DND-41 (cell line): ENCODE measurements around the gene CEP192.

Source experiments
- ATAC-seq: fragments of 200-7000 bp; cut with Tn5 transposase; 3 replicates; pipeline ENCODE4 v1.9.1; 2021; ENCODE audit warnings: low read depth; ENCODE audit not compliant: insufficient read depth
- DNase-seq: peaks from one replicate; pipeline ENCODE4 v3.0.0-alpha.2; 2020
- H2AFZ ChIP-seq: 2 replicates; pipeline ENCODE4 v1.6.0; 2012; ENCODE audit warnings: low read depth, low read length
- H3K27ac ChIP-seq: 2 replicates; pipeline ENCODE4 v1.5.1; 2012; ENCODE audit warnings: low read length, inconsistent platforms
- H3K27me3 ChIP-seq: fragments of 200-600 bp; sonication (generic); 2 replicates; pipeline ENCODE4 v1.6.0; 2012; ENCODE audit warnings: low read length, mild to moderate bottlenecking, inconsistent platforms; ENCODE audit not compliant: insufficient read depth, poor library complexity
- H3K36me3 ChIP-seq: 2 replicates; pipeline ENCODE4 v1.5.1; 2012; ENCODE audit warnings: low read length, inconsistent platforms; ENCODE audit not compliant: insufficient read depth
- H3K4me1 ChIP-seq: 2 replicates; pipeline ENCODE4 v1.5.1; 2012; ENCODE audit warnings: mild to moderate bottlenecking, low read length; ENCODE audit not compliant: insufficient read depth
- H3K4me2 ChIP-seq: 2 replicates; pipeline ENCODE4 v1.6.0; 2012; ENCODE audit warnings: mild to moderate bottlenecking, moderate library complexity, low read length, inconsistent platforms; ENCODE audit not compliant: insufficient read depth
- H3K4me3 ChIP-seq, 2 experiments: fragments of 200-600 bp in 1 of 2; shearing (Covaris generic) in 1 of 2; 2 replicates each; pipeline ENCODE4 v1.5.1; 2012 to 2016; ENCODE audit warnings: inconsistent platforms in 2 of 2, low read length in 2 of 2, mild to moderate bottlenecking in 2 of 2, low read depth in 1 of 2, moderate library complexity in 1 of 2
- H3K79me2 ChIP-seq: 2 replicates; pipeline ENCODE4 v1.6.0; 2012; ENCODE audit warnings: low read length, inconsistent platforms; ENCODE audit not compliant: insufficient read depth
- H3K9ac ChIP-seq: 2 replicates; pipeline ENCODE4 v1.6.0; 2012; ENCODE audit warnings: low read depth, mild to moderate bottlenecking, inconsistent platforms, low read length, moderate library complexity
- H3K9me3 ChIP-seq: 2 replicates; pipeline ENCODE4 v1.5.1; 2012; ENCODE audit warnings: low read length, moderate library complexity, mild to moderate bottlenecking, inconsistent platforms; ENCODE audit not compliant: insufficient read depth, severe bottlenecking
- H4K20me1 ChIP-seq: 2 replicates; pipeline ENCODE4 v1.6.0; 2012; ENCODE audit warnings: low read length; ENCODE audit not compliant: insufficient read depth
- CTCF ChIP-seq: IDR thresholded peaks from 2 replicates; pipeline ENCODE4 v1.5.1; 2012; ENCODE audit warnings: borderline replicate concordance, low read length, moderate library complexity, mild to moderate bottlenecking; ENCODE audit not compliant: poor library complexity, severe bottlenecking; ENCODE audit errors: extremely low read depth
- EZH2 ChIP-seq: IDR thresholded peaks from 3 replicates; pipeline ENCODE4 v1.6.1; 2012; ENCODE audit warnings: borderline replicate concordance, low read depth, mild to moderate bottlenecking, moderate library complexity, low read length, inconsistent platforms; ENCODE audit not compliant: severe bottlenecking

CEP192 gene

GRCh38 chr18:13014232-13014631, 23.1 kb downstream of the CEP192 start:
- H3K4me2 ChIP-seq, result no peak overlapping the region
- no peak overlapping the region for H3K4me3 ChIP-seq
- no peak overlapping the region for H2AFZ ChIP-seq
- H3K9ac ChIP-seq, result no peak overlapping the region
- TF ChIP-seq EZH2 (no peak), CTCF (no peak)
- peaks cover 96% of the 10 kb centered on the region for H3K36me3 ChIP-seq
- peaks cover 4% of the 10 kb centered on the region; the same call in 1 of the 2 replicates for H4K20me1 ChIP-seq
- H3K9me3 ChIP-seq, result no peaks in the 10 kb centered on the region
- H3K27me3 ChIP-seq, result no peaks in the 10 kb centered on the region
- DNase-seq (no peak), ATAC-seq (no peak)
- no peaks in the 10 kb centered on the region for H3K4me1 ChIP-seq
- H3K27ac ChIP-seq, result no peak overlapping the region
- H3K79me2 ChIP-seq, result peaks cover 14% of the 10 kb centered on the region

GRCh38 chr18:13014818-13015217, 23.7 kb downstream of the CEP192 start:
- peaks cover 96% of the 10 kb centered on the region for H3K36me3 ChIP-seq
- no peaks in the 10 kb centered on the region for H3K27me3 ChIP-seq
- no peak overlapping the region for H3K4me2 ChIP-seq
- peaks cover 11% of the 10 kb centered on the region for H3K79me2 ChIP-seq
- no peaks in the 10 kb centered on the region for H3K9me3 ChIP-seq
- no peak for DNase-seq
- H3K4me1 ChIP-seq, result no peaks in the 10 kb centered on the region
- H3K27ac ChIP-seq, result no peak overlapping the region
- no peak overlapping the region for H3K4me3 ChIP-seq
- peaks cover 4% of the 10 kb centered on the region; the same call in 1 of the 2 replicates for H4K20me1 ChIP-seq
- no peak overlapping the region for H3K9ac ChIP-seq
- ATAC-seq, result no peak
- TF ChIP-seq CTCF, result no peak
- TF ChIP-seq EZH2, result no peak
- no peak overlapping the region for H2AFZ ChIP-seq

- Histone ChIP-seq H3K36me3 (peaks cover 98% of the 10 kb centered on the region), H3K4me3 (no peak overlapping the region), H3K9ac (no peak overlapping the region), H3K27ac (no peak overlapping the region), H4K20me1 (peaks cover 4% of the 10 kb centered on the region; the same call in 1 of the 2 replicates), H3K27me3 (no peaks in the 10 kb centered on the region), H3K9me3 (no peaks in the 10 kb centered on the region), H3K4me2 (no peak overlapping the region), H3K79me2 (peaks cover 29% of the 10 kb centered on the region), H2AFZ (no peak overlapping the region), H3K4me1 (no peaks in the 10 kb centered on the region)
- TF ChIP-seq EZH2 (no peak), CTCF (no peak)
- ATAC-seq (no peak), DNase-seq (no peak)
Observed at GRCh38 chr18:13017247-13017875, 26.2 kb downstream of the CEP192 start.
